ACC112 (cell line): ENCODE measurements around the gene BSCL2.
"Not testable (repeated sequence)": the region's sequence is repeated elsewhere in the genome, so short reads cannot be mapped to it uniquely, and the experiment has no call there.

Experiments
- H2AFZ ChIP-seq: fragments of 200-600 bp; sonication (generic); one replicate; pipeline ENCODE4 v1.6.0; 2017; ENCODE audit warnings: antibody characterized with exemption, low read length; ENCODE audit not compliant: unreplicated experiment
- H3K27ac ChIP-seq: fragments of 200-600 bp; sonication (generic); 2 replicates; pipeline ENCODE4 v1.5.1; 2014; ENCODE audit warnings: low read depth, mild to moderate bottlenecking, antibody characterized with exemption, low read length, moderate library complexity
- H3K27me3 ChIP-seq: fragments of 200-600 bp; sonication (generic); 2 replicates; pipeline ENCODE4 v1.6.1; 2014; ENCODE audit warnings: mild to moderate bottlenecking, antibody characterized with exemption, low read length, moderate library complexity, mixed read lengths; ENCODE audit not compliant: insufficient read depth
- H3K36me3 ChIP-seq: fragments of 200-600 bp; sonication (generic); 2 replicates; pipeline ENCODE4 v1.6.1; 2016; ENCODE audit warnings: mild to moderate bottlenecking, antibody characterized with exemption, low read length, moderate library complexity, mixed read lengths; ENCODE audit not compliant: insufficient read depth
- H3K4me1 ChIP-seq: fragments of 200-600 bp; sonication (generic); one replicate; pipeline ENCODE4 v1.6.1; 2016; ENCODE audit warnings: low read length, mixed read lengths; ENCODE audit not compliant: insufficient read depth, unreplicated experiment, control insufficient read depth
- H3K4me3 ChIP-seq: fragments of 200-600 bp; sonication (generic); 2 replicates; pipeline ENCODE4 v1.5.1; 2014; ENCODE audit warnings: mild to moderate bottlenecking, low read depth, low read length
- H3K79me2 ChIP-seq: fragments of 200-600 bp; sonication (generic); one replicate; pipeline ENCODE4 v1.6.0; 2016; ENCODE audit warnings: low read length; ENCODE audit not compliant: control insufficient read depth, unreplicated experiment, insufficient read depth

The BSCL2 gene

DNA sequence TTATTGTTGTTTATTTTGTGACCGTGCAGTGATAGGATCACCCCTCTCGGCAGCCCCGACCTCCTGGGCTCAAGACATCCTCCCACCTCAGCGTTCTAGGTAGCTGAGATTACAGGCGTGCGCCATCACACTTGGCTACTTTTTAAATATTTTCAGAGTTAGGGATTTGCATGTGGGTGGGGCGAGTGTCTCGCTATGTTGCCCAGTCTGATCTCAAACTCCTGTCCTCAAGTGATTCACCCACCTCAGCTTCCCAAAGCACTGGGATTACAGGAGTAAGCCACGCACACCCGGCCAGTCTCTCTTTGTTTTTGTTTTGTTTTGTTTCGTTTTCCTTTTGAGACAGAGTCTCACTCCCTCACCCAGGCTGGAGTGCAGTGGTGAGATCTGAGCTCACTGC, 52.9 kb downstream of the BSCL2 start:
- Histone ChIP-seq H3K79me2 (peaks cover 23% of the 10 kb centered on the region), H3K36me3 (no peaks in the 10 kb centered on the region), H3K4me3 (no peak overlapping the region), H3K27ac (no peak overlapping the region), H3K4me1 (no peaks in the 10 kb centered on the region), H2AFZ (no peak overlapping the region), H3K27me3 (no peaks in the 10 kb centered on the region)

GRCh38 chr11:62652161-62653006, 54.8 kb downstream of the BSCL2 start:
- Histone ChIP-seq H3K36me3 (no peaks in the 10 kb centered on the region), H3K4me1 (no peaks in the 10 kb centered on the region), H3K27ac (peak overlapping the region; percentile 68), H3K79me2 (peaks cover 23% of the 10 kb centered on the region), H2AFZ (peak overlapping the region; percentile 83), H3K4me3 (peak overlapping the region; percentile 96), H3K27me3 (no peaks in the 10 kb centered on the region)

DNA sequence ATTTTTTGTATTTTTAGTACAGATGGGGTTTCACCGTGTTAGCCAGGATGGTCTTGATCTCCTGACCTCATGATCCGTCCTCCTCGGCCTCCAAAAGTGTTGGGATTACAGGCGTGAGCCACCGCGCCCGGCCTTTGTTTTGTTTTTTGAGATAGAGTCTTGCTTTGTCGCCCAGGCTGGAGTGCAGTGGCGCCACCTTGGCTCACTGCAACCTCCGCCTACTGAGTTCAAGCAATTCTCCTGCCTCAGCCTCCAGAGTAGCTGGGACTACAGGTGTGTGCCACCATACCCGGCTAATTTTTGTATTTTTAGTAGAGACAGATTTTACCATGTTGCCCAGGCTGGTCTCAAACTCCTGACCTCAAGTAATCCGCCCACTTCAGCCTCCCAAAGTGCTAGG, 56.9 kb downstream of the BSCL2 start:
- H3K4me3 ChIP-seq, H3K27ac ChIP-seq, H3K4me1 ChIP-seq, H3K36me3 ChIP-seq, H3K27me3 ChIP-seq, H2AFZ ChIP-seq: not testable (repeated sequence)
- H3K79me2 ChIP-seq = peaks cover 33% of the 10 kb centered on the region

- Histone ChIP-seq H3K4me1 (peaks cover 7% of the 10 kb centered on the region), H3K4me3 (no peak overlapping the region), H3K27me3 (no peaks in the 10 kb centered on the region), H3K27ac (no peak overlapping the region), H3K36me3 (0 out of 2 replicates have a peak, but pooled peaks cover under 1% of the 10 kb centered on the region), H3K79me2 (peaks cover 41% of the 10 kb centered on the region), H2AFZ (no peak overlapping the region)
These were observed 57.7 kb downstream of the BSCL2 start for GRCh38 chr11:62649486-62649885.

GRCh38 chr11:62648967-62649364, 58.3 kb downstream of the BSCL2 start:
- H3K36me3 ChIP-seq = peaks cover 5% of the 10 kb centered on the region; the same call in 1 of the 2 replicates
- no peak overlapping the region for H3K27ac ChIP-seq
- no peaks in the 10 kb centered on the region for H3K27me3 ChIP-seq
- peaks cover 7% of the 10 kb centered on the region for H3K4me1 ChIP-seq
- no peak overlapping the region for H3K4me3 ChIP-seq
- peaks cover 46% of the 10 kb centered on the region for H3K79me2 ChIP-seq
- no peak overlapping the region for H2AFZ ChIP-seq

- Histone ChIP-seq H3K27me3 (no peaks in the 10 kb centered on the region), H2AFZ (no peak overlapping the region), H3K27ac (no peak overlapping the region), H3K36me3 (peaks cover 5% of the 10 kb centered on the region; the same call in 1 of the 2 replicates), H3K4me1 (peaks cover 7% of the 10 kb centered on the region), H3K4me3 (no peak overlapping the region), H3K79me2 (peaks cover 52% of the 10 kb centered on the region)
These were observed 58.8 kb downstream of the BSCL2 start for GRCh38 chr11:62648185-62648966.

DNA sequence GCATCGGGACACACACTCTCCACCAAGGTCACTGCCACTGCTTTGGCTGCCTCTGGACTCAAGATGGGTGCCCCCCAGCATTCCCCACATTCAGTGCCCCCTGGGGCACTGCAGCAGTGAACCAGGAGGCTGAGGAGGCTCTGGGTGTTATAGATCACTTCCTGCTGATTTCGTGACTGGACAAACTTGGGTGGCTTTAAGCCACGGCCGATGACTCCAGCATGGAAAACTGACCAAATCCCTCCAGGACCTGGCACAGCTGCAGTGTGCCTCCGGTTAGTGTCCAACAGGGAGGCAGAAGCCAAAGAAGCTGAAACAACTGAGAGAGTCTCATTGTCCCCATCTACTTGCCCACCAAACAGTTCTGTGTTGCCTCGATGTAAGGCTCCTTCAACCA, 59.6 kb downstream of the BSCL2 start:
- Histone ChIP-seq H2AFZ (no peak overlapping the region), H3K4me1 (peaks cover 7% of the 10 kb centered on the region), H3K36me3 (peaks cover 9% of the 10 kb centered on the region; the same call in 1 of the 2 replicates), H3K27ac (no peak overlapping the region), H3K79me2 (peaks cover 54% of the 10 kb centered on the region), H3K4me3 (no peak overlapping the region), H3K27me3 (no peaks in the 10 kb centered on the region)

DNA sequence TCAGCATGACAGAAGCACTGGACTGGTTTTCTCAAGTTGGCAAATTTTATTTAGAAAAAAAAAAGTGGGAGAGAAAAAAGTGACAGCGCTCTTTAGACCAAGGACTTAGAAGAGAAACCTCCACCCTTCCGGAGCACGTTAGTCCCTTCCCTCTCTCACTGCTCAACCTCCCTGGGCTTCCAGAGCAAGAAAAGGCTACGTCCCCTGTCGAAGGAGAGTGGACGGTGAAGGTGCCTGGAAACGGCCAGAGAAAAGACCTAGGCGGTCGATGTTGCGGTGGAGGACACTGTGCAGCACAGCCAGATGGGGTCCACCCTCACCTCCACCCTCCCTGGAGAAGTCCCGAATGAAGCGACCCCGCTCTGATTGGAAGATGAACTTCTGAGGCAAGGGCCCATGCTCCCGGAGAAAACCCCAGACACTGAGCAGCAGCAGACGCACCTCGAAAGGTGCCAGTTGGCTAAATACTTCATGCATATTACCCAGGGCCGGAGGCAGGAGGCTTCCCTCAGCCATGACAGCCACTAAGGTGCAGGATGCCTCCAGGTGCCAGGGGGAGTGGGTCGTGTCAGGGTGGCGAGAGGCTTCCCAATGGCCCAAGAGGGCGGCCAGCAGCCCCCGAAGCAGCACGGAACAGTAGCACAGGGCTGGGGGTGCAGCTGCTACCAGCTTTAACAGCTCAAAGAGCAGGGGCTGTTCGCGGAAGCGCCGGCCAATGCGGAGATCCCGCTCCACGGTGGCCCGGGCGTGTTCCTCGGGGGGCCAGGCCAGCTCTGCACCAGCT, 60.2 kb downstream of the BSCL2 start:
- Histone ChIP-seq H3K4me3 (peak overlapping the region; percentile 15; the same call in 1 of the 2 replicates), H3K36me3 (peaks cover 10% of the 10 kb centered on the region; the same call in 1 of the 2 replicates), H3K79me2 (peaks cover 53% of the 10 kb centered on the region), H3K4me1 (peaks cover 7% of the 10 kb centered on the region), H2AFZ (no peak overlapping the region), H3K27ac (0 out of 2 replicates have a peak overlapping the region, but pooled peaks have one; percentile 11), H3K27me3 (no peaks in the 10 kb centered on the region)

DNA sequence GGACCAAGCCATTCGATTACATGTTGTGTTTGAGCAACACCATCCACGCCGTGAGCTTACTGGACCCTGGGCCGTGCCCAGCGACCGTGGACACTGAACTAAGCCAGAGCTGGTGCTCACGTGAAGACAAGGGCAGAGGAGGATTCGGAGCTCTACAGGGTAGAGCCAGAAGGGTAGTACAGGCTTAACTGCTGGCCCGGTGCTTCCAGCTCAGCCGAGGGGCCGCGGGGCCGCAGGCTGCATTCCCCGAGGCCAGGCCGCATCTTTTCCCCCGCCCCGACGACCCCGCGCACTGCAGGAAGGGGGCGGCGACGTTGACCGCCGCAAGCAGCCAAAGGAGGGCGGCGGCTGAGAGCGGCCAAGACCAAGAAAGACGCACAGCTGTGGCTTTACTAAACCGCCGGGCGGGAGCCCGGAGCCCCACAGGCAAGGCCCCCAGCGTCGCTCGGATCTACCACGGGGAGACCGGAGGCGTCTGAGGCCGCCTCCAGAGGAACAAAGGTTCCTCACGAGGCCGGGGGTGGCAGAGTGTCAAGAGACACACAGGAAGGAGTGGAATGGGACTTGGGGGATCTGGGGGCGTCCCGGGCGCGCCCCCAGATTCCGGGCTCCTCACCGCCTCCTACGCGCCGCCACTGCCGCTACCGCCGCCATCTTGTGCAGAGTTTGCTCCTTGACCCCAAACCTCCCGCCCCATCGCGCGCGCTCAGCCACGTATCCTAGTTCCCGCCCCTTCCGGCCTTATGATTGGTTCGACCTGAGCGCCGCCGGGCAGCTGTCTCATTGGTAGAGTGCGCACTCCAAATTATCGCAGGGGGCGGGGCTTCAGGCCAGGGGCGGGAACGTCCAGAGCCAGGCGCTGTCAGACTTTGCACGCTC, 61.0 kb downstream of the BSCL2 start, which contains the start of gene GANAB:
Gene GANAB, minus strand, starts transcription at position 668 of the 879 bp plus-strand sequence. Its CDS starts 14 bp downstream, at position 654.
- H3K36me3 ChIP-seq = peaks cover 10% of the 10 kb centered on the region; the same call in 1 of the 2 replicates
- H2AFZ ChIP-seq = peak within 1 kb of the TSS; percentile 84
- H3K4me3 ChIP-seq = peak within 1 kb of the TSS; percentile 88
- peaks cover 7% of the 10 kb centered on the region for H3K4me1 ChIP-seq
- H3K79me2 ChIP-seq = peaks cover 51% of the 10 kb centered on the region
- no peaks in the 10 kb centered on the region for H3K27me3 ChIP-seq
- peak within 1 kb of the TSS; percentile 78 for H3K27ac ChIP-seq
